ENCODE measurements around the gene SFXN5.

SFXN5 gene

GRCh38 chr2:73085691-73086090 lies 14.2 kb upstream of the SFXN5 start:
- TF ChIP-seq CTCF (IDR thresholded peaks at IDR 0.05; ENCODE audit: low read depth, low read length), result peak; percentile 96
- DNase-seq (ENCODE audit: extremely low read depth, low read depth), result no peak

GRCh38 chr2:73084971-73085370 lies 13.5 kb upstream of the SFXN5 start:
- DNase-seq (ENCODE audit: extremely low read depth, low read depth), result no peak
- no peak for TF ChIP-seq CTCF (IDR thresholded peaks at IDR 0.05; ENCODE audit: low read depth, low read length)

- no peak for DNase-seq (ENCODE audit: extremely low read depth, low read depth)
- TF ChIP-seq CTCF (IDR thresholded peaks at IDR 0.05; ENCODE audit: low read depth, low read length), result no peak
Measured at GRCh38 chr2:73083886-73084800, 12.6 kb upstream of the SFXN5 start.

- DNase-seq (ENCODE audit: extremely low read depth, low read depth), result no peak
- no peak for TF ChIP-seq CTCF (IDR thresholded peaks at IDR 0.05; ENCODE audit: low read depth, low read length)
Measured at GRCh38 chr2:73082523-73083410, 11.3 kb upstream of the SFXN5 start.

- TF ChIP-seq CTCF (IDR thresholded peaks at IDR 0.05; ENCODE audit: low read depth, low read length), result no peak
- DNase-seq (ENCODE audit: extremely low read depth, low read depth), result no peak
Measured at GRCh38 chr2:73081181-73081671, 9.7 kb upstream of the SFXN5 start.

GRCh38 chr2:73080321-73081131 lies 9.0 kb upstream of the SFXN5 start:
- no peak for DNase-seq (ENCODE audit: extremely low read depth, low read depth)
- TF ChIP-seq CTCF (IDR thresholded peaks at IDR 0.05; ENCODE audit: low read depth, low read length), result no peak

All from AG09319 (cell line).